ENCODE data around the gene AHI1.

- TF ChIP-seq CTCF (IDR thresholded peaks at IDR 0.05) (no peak), POLR2A (IDR thresholded peaks at IDR 0.05) (no peak)
Observed at GRCh38 chr6:135438907-135439535, 58.5 kb downstream of the AHI1 start.
